A549 (cell line): ENCODE data around the gene CCDC57. TPM values are rescaled to one million over a fixed set of nuclear protein-coding genes. Genes with fewer than 3 reads are reported as not detected.

ENCODE experiments used
- ATAC-seq, 2 experiments: fragments of 200-7000 bp in 1 of 2; fragments of >200 bp in 1 of 2; cut with Nextera tagmentation in 1 of 2; cut with Tn5 transposase in 1 of 2; 3 replicates each; pipeline versions ENCODE4 v1.8.0 to v1.9.1; 2018 to 2020; ENCODE audit warnings: mild to moderate bottlenecking in 1 of 2, moderate library complexity in 1 of 2
- CTCF ChIA-PET: fragments of 300-600 bp; sonication (Branson Sonifier 250); formaldehyde crosslinking; extraction: SDS; loops from one replicate; lab custom pipeline; 2021; ENCODE audit warnings: antibody characterized with exemption, inconsistent platforms; lab: Yijun Ruan, JAX
- POLR2A ChIA-PET: fragments of 350-600 bp; formaldehyde crosslinking; extraction: SDS; loops from one replicate; lab custom pipeline; 2021; ENCODE audit warnings: antibody characterized with exemption, inconsistent platforms; lab: Yijun Ruan, JAX
- DNase-seq, 2 experiments: peaks; one replicate each; pipeline versions ENCODE4 v3.0.0 to v3.0.0-alpha.2; 2011 to 2016; ENCODE audit warnings: low read depth in 1 of 2, low spot score in 1 of 2
- FAIRE-seq: peaks from 2 replicates; lab custom pipeline; 2011; peaks lifted over from hg19 to GRCh38; lab: Jason Lieb, UNC
- H3K27ac ChIP-seq, 2 experiments: fragments of >200 bp; sonication (Bioruptor Twin); formaldehyde crosslinking; 3 replicates each; pipeline ENCODE4 v1.5.1; 2016 to 2017
- H3K4me1 ChIP-seq: fragments of >200 bp; sonication (Bioruptor Twin); formaldehyde crosslinking; 3 replicates; pipeline ENCODE4 v1.6.1; 2016
- H3K4me2 ChIP-seq: fragments of >200 bp; sonication (Bioruptor Twin); formaldehyde crosslinking; 3 replicates; pipeline ENCODE4 v1.6.1; 2016
- H3K4me3 ChIP-seq: fragments of >200 bp; sonication (Bioruptor Twin); formaldehyde crosslinking; 3 replicates; pipeline ENCODE4 v1.5.1; 2016
- H3K9me3 ChIP-seq: fragments of >200 bp; sonication (Bioruptor Twin); formaldehyde crosslinking; 3 replicates; pipeline ENCODE4 v1.6.1; 2016
- BHLHE40 ChIP-seq: IDR thresholded peaks from 2 replicates; pipeline ENCODE4 v1.6.1; 2012; ENCODE audit warnings: low read depth, low read length, inconsistent platforms
- CBX2 ChIP-seq: fragments of 200-600 bp; sonication (generic); IDR thresholded peaks from 2 replicates; pipeline ENCODE4 v1.6.1; 2016; ENCODE audit warnings: low read depth, mild to moderate bottlenecking, borderline replicate concordance
- CBX8 ChIP-seq: fragments of 200-600 bp; sonication (generic); IDR thresholded peaks from 2 replicates; pipeline ENCODE4 v1.6.1; 2016
- CEBPB ChIP-seq, 2 experiments: fragments of >200 bp in 1 of 2; sonication (Bioruptor Twin) in 1 of 2; formaldehyde crosslinking in 1 of 2; IDR thresholded peaks; 2 replicates each; pipeline ENCODE4 v1.6.1; 2012 to 2016
- CHD2 ChIP-seq: fragments of 150-350 bp; IDR thresholded peaks from 2 replicates; pipeline ENCODE4 v1.6.1; 2014; ENCODE audit warnings: low read length; ENCODE audit not compliant: partially characterized antibody
- CHD4 ChIP-seq: fragments of 200-600 bp; sonication (generic); IDR thresholded peaks from 2 replicates; pipeline ENCODE4 v1.6.1; 2016; ENCODE audit warnings: antibody characterized with exemption, mild to moderate bottlenecking, borderline replicate concordance
- CTCF ChIP-seq: fragments of >200 bp; sonication (Bioruptor Twin); formaldehyde crosslinking; IDR thresholded peaks from 3 replicates; pipeline ENCODE4 v1.5.1; 2016
- HDAC2 ChIP-seq: fragments of 200-600 bp; sonication (generic); IDR thresholded peaks from 2 replicates; pipeline ENCODE4 v1.6.1; 2016
- HOXB13 ChIP-seq: fragments of 250-450 bp; sonication (Bioruptor Pico); IDR thresholded peaks from 2 replicates; pipeline ENCODE4 v1.5.0; 2020; ENCODE audit warnings: low read depth, mild to moderate bottlenecking, moderate library complexity
- JUNB ChIP-seq: fragments of >200 bp; sonication (Bioruptor Twin); formaldehyde crosslinking; IDR thresholded peaks from 2 replicates; pipeline ENCODE4 v1.6.1; 2016
- KDM5A ChIP-seq: fragments of 200-600 bp; sonication (generic); IDR thresholded peaks from 2 replicates; pipeline ENCODE4 v1.6.1; 2016; ENCODE audit warnings: antibody characterized with exemption, mild to moderate bottlenecking
- MAFK ChIP-seq: fragments of 450-650 bp; IDR thresholded peaks from 2 replicates; pipeline ENCODE4 v1.6.1; 2014; ENCODE audit not compliant: partially characterized antibody
- MAX ChIP-seq: IDR thresholded peaks from 2 replicates; pipeline ENCODE4 v1.6.1; 2012
- NFE2L2 ChIP-seq: fragments of 150-350 bp; conservative IDR thresholded peaks from 2 replicates; pipeline ENCODE4 v1.6.1; 2014; ENCODE audit warnings: low read length
- NPAS2 ChIP-seq: fragments of 250-450 bp; sonication (Bioruptor Pico); IDR thresholded peaks from 2 replicates; pipeline ENCODE4 v1.8.0; 2022; ENCODE audit warnings: mild to moderate bottlenecking, moderate library complexity, borderline replicate concordance
- NR3C1 ChIP-seq: fragments of >200 bp; sonication (Bioruptor Twin); formaldehyde crosslinking; IDR thresholded peaks from 3 replicates; pipeline ENCODE4 v1.6.1; 2017
- POLR2AphosphoS2 ChIP-seq: conservative IDR thresholded peaks from 2 replicates; pipeline ENCODE4 v1.6.1; 2012; ENCODE audit warnings: low read length, improper control_type of control experiment, inconsistent platforms
- RFX5 ChIP-seq: fragments of 450-650 bp; IDR thresholded peaks from 2 replicates; pipeline ENCODE4 v1.7.1; 2014; ENCODE audit warnings: antibody characterized with exemption, mild to moderate bottlenecking, moderate library complexity
- RNF2 ChIP-seq: fragments of 200-600 bp; sonication (generic); IDR thresholded peaks from 2 replicates; pipeline ENCODE4 v1.6.1; 2016; ENCODE audit warnings: low read depth, mild to moderate bottlenecking, antibody characterized with exemption, moderate library complexity, borderline replicate concordance
- SREBF2 ChIP-seq: fragments of 450-650 bp; IDR thresholded peaks from 2 replicates; pipeline ENCODE4 v1.6.1; 2014; ENCODE audit warnings: mild to moderate bottlenecking, moderate library complexity
- TFCP2L1 ChIP-seq: fragments of 250-450 bp; sonication (Bioruptor Pico); IDR thresholded peaks from 2 replicates; pipeline ENCODE4 v1.5.0; 2021; ENCODE audit warnings: mild to moderate bottlenecking
- USF2 ChIP-seq: fragments of 450-650 bp; IDR thresholded peaks from 2 replicates; pipeline ENCODE4 v1.6.1; 2014; ENCODE audit warnings: antibody characterized with exemption
- ZSCAN20 ChIP-seq: fragments of 250-450 bp; sonication (Bioruptor Pico); IDR thresholded peaks from 2 replicates; pipeline ENCODE4 v1.8.0; 2022; ENCODE audit warnings: mild to moderate bottlenecking, moderate library complexity
- WGBS: methylation state at CpG from one replicate; pipeline ENCODE4 v1.1.6; 2017; ENCODE audit errors: missing lambda C conversion rate; 5-methylcytosine and 5-hydroxymethylcytosine counted together
- polyA plus RNA-seq, 4 experiments: library from polyadenylated mRNA; depleted of rRNA in 3 of 4; stranded (reverse); fragments of >200 nt; fragmentation: RNase III in 1 of 4; extraction: RNeasy Plus Mini Kit Qiagen cat#74134 plus additional on column Dnase treatment in 1 of 4; gene quantifications; 2 replicates in 3 of 4; 3 replicates in 1 of 4; pipeline ENCODE4 v1.2.3, GENCODE V29; 2011 to 2017

CCDC57 gene
- polyA plus RNA-seq, 2 of the 4 experiments (the other 2 are of a cell fraction) = 18.2 to 18.5 TPM

GRCh38 chr17:82112181-82112913 lies 100.3 kb downstream of the CCDC57 start:
- WGBS = 91% methylated on average over 18 of the region's 18 CpGs
- ChIA-PET CTCF (interaction anchor here (0.7 to 5.4 kb wide), 5 partner anchors 11 to 82 kb away, joined by 3 to 18 read pairs (median 5); partner anchors contain the start of gene DCXR), POLR2A (interaction anchor here (1.0 kb wide), 1 partner anchor 11 kb away, joined by 3 read pairs; no protein-coding TSS in a partner anchor)
- Histone ChIP-seq H3K4me2 (no peak overlapping the region), H3K4me1 (peaks cover 7% of the 10 kb centered on the region; the same call in 1 of the 3 replicates), H3K27ac (no peak overlapping the region), H3K9me3 (no peaks in the 10 kb centered on the region), H3K4me3 (no peak overlapping the region)
- DNase-seq (no peak), ATAC-seq (no peak), FAIRE-seq (no peak)
- TF ChIP-seq RFX5 = no peak
- no peak for TF ChIP-seq TFCP2L1 (CRISPR knock-in tag)
- no peak for TF ChIP-seq NFE2L2
- no peak for TF ChIP-seq CBX2
- TF ChIP-seq CBX8 = no peak
- no peak for TF ChIP-seq JUNB
- TF ChIP-seq ZSCAN20 (CRISPR knock-in tag) = no peak
- no peak for TF ChIP-seq MAX
- no peak for TF ChIP-seq CHD4
- TF ChIP-seq HDAC2 = no peak
- TF ChIP-seq SREBF2 = no peak
- TF ChIP-seq POLR2AphosphoS2 = no peak
- no peak for TF ChIP-seq NPAS2 (CRISPR knock-in tag)
- TF ChIP-seq CHD2 = no peak
- TF ChIP-seq MAFK = no peak

- FAIRE-seq (peak; percentile 70), ATAC-seq (no peak), DNase-seq (peak in 1 of 2 experiments; percentile 68)
- peak; percentile 37; the same call in 1 of the 2 replicates for TF ChIP-seq USF2
- TF ChIP-seq CHD2 = no peak
- Histone ChIP-seq H3K4me3 (no peak overlapping the region), H3K4me1 (peaks cover 24% of the 10 kb centered on the region), H3K27ac (no peak overlapping the region), H3K4me2 (peak overlapping the region; percentile 24; the same call in 2 of the 3 replicates), H3K9me3 (no peaks in the 10 kb centered on the region)
- CTCF ChIA-PET = interaction anchor here (1.2 to 5.4 kb wide), 3 partner anchors 10 to 80 kb away, joined by 3 to 18 read pairs (median 4); no protein-coding TSS in a partner anchor
- 44% methylated on average over 3 of the region's 3 CpGs for WGBS
- POLR2A ChIA-PET = interaction anchor here (0.9 kb wide), 1 partner anchor 12 kb away, joined by 3 read pairs; no protein-coding TSS in a partner anchor
Measured at GRCh38 chr17:82110298-82110697, 102.3 kb downstream of the CCDC57 start.

GRCh38 chr17:82108961-82109475 lies 103.6 kb downstream of the CCDC57 start:
- H3K4me3 ChIP-seq = no peak overlapping the region
- no peak for ATAC-seq
- no peak for DNase-seq
- TF ChIP-seq HOXB13 (CRISPR knock-in tag) (no peak), SREBF2 (no peak), JUNB (no peak), KDM5A (no peak), CEBPB (IDR thresholded peaks at IDR 0.05) (no peak), USF2 (no peak), NR3C1 (no peak), RNF2 (no peak), CTCF (no peak), BHLHE40 (no peak)
- H3K4me1 ChIP-seq = peaks cover 29% of the 10 kb centered on the region
- WGBS = 95% methylated on average over 14 of the region's 14 CpGs
- FAIRE-seq = no peak
- ChIA-PET POLR2A (interaction anchor here (0.6 kb wide), 1 partner anchor 10 kb away, joined by 4 read pairs; no protein-coding TSS in a partner anchor), CTCF (interaction anchor here (0.9 to 4.2 kb wide), 8 partner anchors 11 to 167 kb away, joined by 3 to 35 read pairs (median 4); partner anchors contain the start of gene FASN)
- no peak overlapping the region for H3K4me2 ChIP-seq
- no peak overlapping the region for H3K27ac ChIP-seq
- H3K9me3 ChIP-seq = no peaks in the 10 kb centered on the region
